H1 (cell line): ENCODE data around the gene KLHL41. TPM values are rescaled to one million over a fixed set of nuclear protein-coding genes. Genes with fewer than 3 reads are reported as not detected.

ENCODE experiments used
- CHD7 ChIP-seq: fragments of 300-600 bp; sonication (generic); IDR thresholded peaks from 2 replicates; pipeline ENCODE4 v1.7.1; 2012; ENCODE audit warnings: low read length, moderate library complexity, mild to moderate bottlenecking, inconsistent platforms; ENCODE audit not compliant: insufficient replicate concordance
- E2F6 ChIP-seq: IDR thresholded peaks from 2 replicates; pipeline ENCODE4 v1.6.1; 2012; ENCODE audit warnings: inconsistent platforms
- EP300 ChIP-seq, 2 experiments: IDR thresholded peaks; 1 replicate in 1 of 2; 2 replicates in 1 of 2; pipeline ENCODE4 v1.6.1; 2011 to 2012; ENCODE audit warnings: low read depth in 2 of 2, low read length in 2 of 2, mild to moderate bottlenecking in 2 of 2, borderline replicate concordance in 1 of 2, inconsistent platforms in 1 of 2, moderate library complexity in 1 of 2
- KDM5A ChIP-seq: fragments of 200-600 bp; IDR thresholded peaks from 2 replicates; pipeline ENCODE4 v1.7.1; 2012; ENCODE audit warnings: mild to moderate bottlenecking, low read length, inconsistent platforms, mixed read lengths
- NANOG ChIP-seq: IDR thresholded peaks from 2 replicates; pipeline ENCODE4 v1.6.1; 2011; ENCODE audit warnings: low read length, low read depth, mild to moderate bottlenecking, inconsistent platforms; ENCODE audit not compliant: insufficient read depth, poor library complexity, severe bottlenecking
- polyA plus RNA-seq, 7 experiments: library from polyadenylated mRNA; depleted of rRNA in 3 of 7; stranded (reverse) in 5 of 7; unstranded in 2 of 7; fragments of >200 nt in 5 of 7; fragments of 200-250 nt in 2 of 7; gene quantifications; 1 replicate in 5 of 7; 2 replicates in 1 of 7; 4 replicates in 1 of 7; pipeline versions ENCODE4 v1.2.1 to v1.2.3, GENCODE V29; 2011 to 2013; ENCODE audit warnings: missing spikeins in 2 of 7, mixed read lengths in 2 of 7
- total RNA-seq: library from RNA; stranded (reverse); fragmentation: NEBNext Ultra II Directional; extraction: Animal tissue kit (Norgen Biotek cat#: 25700); gene quantifications from 2 replicates; pipeline ENCODE4 v1.2.1, GENCODE V29; 2021
- TF ChIP-seq, protein P1 (sequence below): IDR thresholded peaks from 2 replicates; pipeline ENCODE4 v1.6.1; 2012; ENCODE audit warnings: low read length, inconsistent platforms

KLHL41 gene
- total and polyA plus RNA-seq, 2 of the 8 experiments (the other 6 are each of a cell fraction or from before 2014, with no cell fraction given) = not detected

DNA sequence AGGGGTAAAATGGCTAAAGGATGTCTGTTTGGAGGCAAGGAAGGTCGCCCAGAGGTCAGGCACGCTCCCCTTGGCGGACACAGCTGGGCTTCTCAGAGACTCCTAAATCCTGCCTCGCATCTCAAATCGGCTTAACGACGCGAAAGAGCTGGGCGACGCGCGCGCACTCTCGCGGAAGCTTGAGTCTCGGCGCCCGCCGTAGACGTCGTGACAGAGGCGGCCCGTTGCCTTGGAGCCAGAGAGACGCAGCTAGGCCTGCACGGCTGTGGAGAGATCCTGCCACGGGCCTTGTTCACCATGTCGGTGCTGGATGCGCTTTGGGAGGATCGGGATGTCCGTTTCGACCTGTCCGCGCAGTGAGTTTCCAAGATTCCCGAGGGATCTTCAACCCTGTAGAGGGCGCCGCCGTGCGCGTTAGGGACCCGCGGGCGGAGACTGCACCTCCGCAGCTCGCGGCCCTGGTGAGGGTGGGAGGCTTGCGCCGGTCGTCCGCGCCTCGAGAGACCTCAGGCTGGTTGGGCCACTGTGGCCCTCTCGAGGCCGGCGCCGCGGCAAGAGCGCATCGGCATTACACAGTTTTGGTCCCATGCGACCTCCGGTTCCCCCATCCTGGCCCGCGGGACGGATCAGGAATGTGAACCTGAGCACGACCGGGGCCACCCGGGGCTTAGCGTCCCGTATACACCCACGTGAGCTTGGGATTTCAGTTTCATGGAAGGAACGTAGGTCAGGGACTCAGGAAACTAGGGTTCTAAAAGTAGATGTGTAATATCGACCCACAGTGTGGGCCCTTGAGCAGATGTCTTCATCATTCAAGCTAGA is 30.0 kb upstream of the KLHL41 start, which contains the start of gene BBS5 (continued):
- TF ChIP-seq CHD7 (no peak), EP300 (IDR thresholded peaks at IDR 0.05; ENCODE audit: borderline replicate concordance in 1 of 2, low read depth in 2 of 2, low read length in 2 of 2) (no peak), E2F6 (no peak; the same call in 1 of the 2 replicates), KDM5A (no peak), NANOG (no peak)
- TF ChIP-seq, protein P1, sequence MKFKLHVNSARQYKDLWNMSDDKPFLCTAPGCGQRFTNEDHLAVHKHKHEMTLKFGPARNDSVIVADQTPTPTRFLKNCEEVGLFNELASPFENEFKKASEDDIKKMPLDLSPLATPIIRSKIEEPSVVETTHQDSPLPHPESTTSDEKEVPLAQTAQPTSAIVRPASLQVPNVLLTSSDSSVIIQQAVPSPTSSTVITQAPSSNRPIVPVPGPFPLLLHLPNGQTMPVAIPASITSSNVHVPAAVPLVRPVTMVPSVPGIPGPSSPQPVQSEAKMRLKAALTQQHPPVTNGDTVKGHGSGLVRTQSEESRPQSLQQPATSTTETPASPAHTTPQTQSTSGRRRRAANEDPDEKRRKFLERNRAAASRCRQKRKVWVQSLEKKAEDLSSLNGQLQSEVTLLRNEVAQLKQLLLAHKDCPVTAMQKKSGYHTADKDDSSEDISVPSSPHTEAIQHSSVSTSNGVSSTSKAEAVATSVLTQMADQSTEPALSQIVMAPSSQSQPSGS = no peak
